Hepatocyte (in vitro differentiated cells): Measurements from ENCODE around the gene NUP62. TPM values are rescaled to one million over a fixed set of nuclear protein-coding genes. Genes with fewer than 3 reads are reported as not detected.

Experiments used
- DNase-seq: peaks from one replicate; pipeline ENCODE4 v3.0.0-alpha.2; 2016; ENCODE audit warnings: low spot score
- H2AFZ ChIP-seq: fragments of 200-600 bp; sonication (generic); 2 replicates; pipeline ENCODE4 v1.6.0; 2016; ENCODE audit warnings: antibody characterized with exemption, mild to moderate bottlenecking
- H3K27ac ChIP-seq: fragments of 200-600 bp; sonication (generic); 2 replicates; pipeline ENCODE4 v1.5.1; 2016; ENCODE audit warnings: mild to moderate bottlenecking
- H3K27me3 ChIP-seq: fragments of 200-600 bp; sonication (generic); 2 replicates; pipeline ENCODE4 v1.6.1; 2016
- H3K36me3 ChIP-seq: fragments of 200-600 bp; sonication (generic); replicated peaks from 2 replicates; pipeline ENCODE4 v1.5.1; 2016; ENCODE audit warnings: low read depth; ENCODE audit not compliant: insufficient read depth
- H3K4me1 ChIP-seq: fragments of 200-600 bp; sonication (generic); 2 replicates; pipeline ENCODE4 v1.5.1; 2016; ENCODE audit warnings: mild to moderate bottlenecking, moderate library complexity; ENCODE audit not compliant: insufficient read depth
- H3K4me2 ChIP-seq: fragments of 200-600 bp; sonication (generic); 2 replicates; pipeline ENCODE4 v1.6.0; 2016
- H3K4me3 ChIP-seq: fragments of 200-600 bp; sonication (generic); 2 replicates; pipeline ENCODE4 v1.5.1; 2016; ENCODE audit warnings: mild to moderate bottlenecking
- H3K79me2 ChIP-seq: fragments of 200-600 bp; sonication (generic); 2 replicates; pipeline ENCODE4 v1.6.0; 2017; ENCODE audit warnings: mild to moderate bottlenecking
- H3K9me2 ChIP-seq: fragments of 200-600 bp; sonication (generic); replicated peaks from 2 replicates; pipeline ENCODE4 v1.6.0; 2017; ENCODE audit warnings: mild to moderate bottlenecking; ENCODE audit not compliant: insufficient read depth
- H3K9me3 ChIP-seq: fragments of 200-600 bp; sonication (generic); 2 replicates; pipeline ENCODE4 v1.5.1; 2016; ENCODE audit warnings: low read depth, mild to moderate bottlenecking
- H4K20me1 ChIP-seq: fragments of 200-600 bp; sonication (generic); 2 replicates; pipeline ENCODE4 v1.6.0; 2016; ENCODE audit warnings: mild to moderate bottlenecking; ENCODE audit not compliant: insufficient read depth, poor library complexity, severe bottlenecking
- CTCF ChIP-seq: fragments of 200-600 bp; sonication (generic); IDR thresholded peaks from 2 replicates; pipeline ENCODE4 v1.5.1; 2016; ENCODE audit warnings: antibody characterized with exemption, mild to moderate bottlenecking; ENCODE audit not compliant: poor library complexity
- EZH2 ChIP-seq: fragments of 200-600 bp; sonication (generic); IDR thresholded peaks from 2 replicates; pipeline ENCODE4 v1.6.1; 2016; ENCODE audit warnings: antibody characterized with exemption, mild to moderate bottlenecking, borderline replicate concordance
- EZH2phosphoT487 ChIP-seq: fragments of 200-600 bp; sonication (generic); IDR thresholded peaks from one replicate; pipeline ENCODE4 v1.6.1; 2018; ENCODE audit warnings: antibody characterized with exemption, mild to moderate bottlenecking, low read depth, moderate library complexity; ENCODE audit not compliant: unreplicated experiment, severe bottlenecking
- WGBS: methylation state at CpG from one replicate; pipeline ENCODE4 v1.1.6; 2016; ENCODE audit warnings: low lambda C conversion rate; ENCODE audit errors: missing lambda C conversion rate; 5-methylcytosine and 5-hydroxymethylcytosine counted together
- polyA plus RNA-seq: library from polyadenylated mRNA; unstranded; fragments of >200 nt; fragmentation: Nextera tagmentation; extraction: Ambion mirVana; gene quantifications from 2 replicates; pipeline ENCODE4 v1.2.1, GENCODE V29; 2016
- total RNA-seq: library from RNA; depleted of rRNA; stranded (reverse); fragments of >200 nt; gene quantifications from 2 replicates; pipeline ENCODE4 v1.2.3, GENCODE V29; 2014

Gene NUP62
- total and polyA plus RNA-seq, 2 experiments from 2014 or later: 33.5 to 33.8 TPM

- TF ChIP-seq EZH2 (no peak), EZH2phosphoT487 (no peak), CTCF (no peak)
Observed at GRCh38 chr19:49887037-49887664, 42.2 kb downstream of the NUP62 start.

GRCh38 chr19:49884760-49885159 lies 44.5 kb downstream of the NUP62 start:
- Histone ChIP-seq H3K4me1 (peaks cover under 1% of the 10 kb centered on the region), H4K20me1 (no peaks in the 10 kb centered on the region), H2AFZ (no peak overlapping the region), H3K4me2 (no peak overlapping the region), H3K9me2 (no peaks in the 10 kb centered on the region), H3K27ac (no peak overlapping the region), H3K9me3 (no peaks in the 10 kb centered on the region), H3K27me3 (no peaks in the 10 kb centered on the region), H3K36me3 (peaks cover 8% of the 10 kb centered on the region), H3K79me2 (peaks cover 3% of the 10 kb centered on the region), H3K4me3 (no peak overlapping the region)
- no peak for TF ChIP-seq EZH2phosphoT487
- TF ChIP-seq CTCF: no peak
- no peak for TF ChIP-seq EZH2
- WGBS: 98% methylated on average over 3 of the region's 3 CpGs
- DNase-seq: no peak

More at GRCh38 chr19:49887037-49887664, 42.2 kb downstream of the NUP62 start:
- Histone ChIP-seq H3K4me2 (no peak overlapping the region), H4K20me1 (no peaks in the 10 kb centered on the region), H3K27ac (no peak overlapping the region), H3K4me1 (peaks cover 7% of the 10 kb centered on the region), H3K27me3 (no peaks in the 10 kb centered on the region), H2AFZ (no peak overlapping the region), H3K9me3 (no peaks in the 10 kb centered on the region), H3K4me3 (no peak overlapping the region), H3K36me3 (peaks cover 8% of the 10 kb centered on the region), H3K79me2 (no peaks in the 10 kb centered on the region), H3K9me2 (no peaks in the 10 kb centered on the region)
- 92% methylated on average over 23 of the region's 23 CpGs for WGBS
- DNase-seq: no peak

GRCh38 chr19:49884109-49884508 lies 45.2 kb downstream of the NUP62 start:
- H3K27me3 ChIP-seq: no peaks in the 10 kb centered on the region
- no peak for TF ChIP-seq EZH2
- no peak overlapping the region for H3K27ac ChIP-seq
- H3K4me3 ChIP-seq: no peak overlapping the region
- no peak overlapping the region for H2AFZ ChIP-seq
- H4K20me1 ChIP-seq: no peaks in the 10 kb centered on the region
- H3K4me2 ChIP-seq: no peak overlapping the region
- no peak for DNase-seq
- peaks cover 8% of the 10 kb centered on the region for H3K79me2 ChIP-seq
- peaks cover 8% of the 10 kb centered on the region for H3K36me3 ChIP-seq
- H3K9me2 ChIP-seq: no peaks in the 10 kb centered on the region
- WGBS: 92% methylated on average over 12 of the region's 18 CpGs
- peaks cover 2% of the 10 kb centered on the region for H3K4me1 ChIP-seq
- H3K9me3 ChIP-seq: no peaks in the 10 kb centered on the region

GRCh38 chr19:49883094-49883493 lies 46.2 kb downstream of the NUP62 start:
- H3K9me2 ChIP-seq: no peaks in the 10 kb centered on the region
- DNase-seq: no peak
- peaks cover 10% of the 10 kb centered on the region for H3K4me1 ChIP-seq
- H4K20me1 ChIP-seq: no peaks in the 10 kb centered on the region
- no peak overlapping the region for H3K4me3 ChIP-seq
- TF ChIP-seq CTCF (no peak), EZH2 (no peak), EZH2phosphoT487 (no peak)
- H3K36me3 ChIP-seq: peaks cover 8% of the 10 kb centered on the region
- H2AFZ ChIP-seq: no peak overlapping the region
- no peaks in the 10 kb centered on the region for H3K9me3 ChIP-seq
- no peak overlapping the region for H3K27ac ChIP-seq
- 97% methylated on average over 5 of the region's 5 CpGs for WGBS
- peaks cover 17% of the 10 kb centered on the region for H3K79me2 ChIP-seq
- H3K27me3 ChIP-seq: no peaks in the 10 kb centered on the region
- H3K4me2 ChIP-seq: no peak overlapping the region
